ENCODE measurements around the gene RGPD3.

DNA sequence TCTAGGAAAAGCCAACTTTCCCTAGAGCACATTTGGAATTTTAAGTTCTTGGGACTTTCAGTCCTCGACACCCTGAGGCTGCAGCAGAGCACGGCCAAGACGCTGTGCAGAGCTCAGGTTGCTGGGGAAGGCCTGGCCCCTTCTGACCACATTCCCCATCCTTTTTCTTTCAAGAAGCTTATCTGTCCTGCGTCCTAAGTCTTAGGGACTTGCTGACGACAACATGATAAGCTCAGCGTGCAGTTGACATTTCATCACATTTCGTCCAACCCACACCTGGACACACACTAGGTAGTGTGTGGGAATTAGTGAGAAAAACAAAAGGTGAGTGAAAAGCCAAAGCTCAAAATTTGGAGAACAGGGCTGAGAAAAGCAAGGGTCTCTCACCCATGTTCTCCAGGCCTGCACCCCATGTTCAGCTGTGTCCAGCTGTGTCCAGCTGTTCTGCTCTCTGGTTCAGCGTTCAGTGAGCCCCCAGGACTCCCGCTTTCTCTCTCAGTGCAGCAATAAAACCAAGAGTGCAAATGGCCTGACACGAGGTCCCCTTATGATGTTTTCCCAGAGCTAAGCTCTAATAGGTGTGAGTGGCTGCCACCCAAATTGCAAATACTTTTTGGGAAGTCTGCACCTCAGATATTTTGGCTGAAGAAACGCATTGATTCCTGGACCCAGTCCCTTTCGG, 101.9 kb downstream of the RGPD3 start:
- TF ChIP-seq, protein P1, sequence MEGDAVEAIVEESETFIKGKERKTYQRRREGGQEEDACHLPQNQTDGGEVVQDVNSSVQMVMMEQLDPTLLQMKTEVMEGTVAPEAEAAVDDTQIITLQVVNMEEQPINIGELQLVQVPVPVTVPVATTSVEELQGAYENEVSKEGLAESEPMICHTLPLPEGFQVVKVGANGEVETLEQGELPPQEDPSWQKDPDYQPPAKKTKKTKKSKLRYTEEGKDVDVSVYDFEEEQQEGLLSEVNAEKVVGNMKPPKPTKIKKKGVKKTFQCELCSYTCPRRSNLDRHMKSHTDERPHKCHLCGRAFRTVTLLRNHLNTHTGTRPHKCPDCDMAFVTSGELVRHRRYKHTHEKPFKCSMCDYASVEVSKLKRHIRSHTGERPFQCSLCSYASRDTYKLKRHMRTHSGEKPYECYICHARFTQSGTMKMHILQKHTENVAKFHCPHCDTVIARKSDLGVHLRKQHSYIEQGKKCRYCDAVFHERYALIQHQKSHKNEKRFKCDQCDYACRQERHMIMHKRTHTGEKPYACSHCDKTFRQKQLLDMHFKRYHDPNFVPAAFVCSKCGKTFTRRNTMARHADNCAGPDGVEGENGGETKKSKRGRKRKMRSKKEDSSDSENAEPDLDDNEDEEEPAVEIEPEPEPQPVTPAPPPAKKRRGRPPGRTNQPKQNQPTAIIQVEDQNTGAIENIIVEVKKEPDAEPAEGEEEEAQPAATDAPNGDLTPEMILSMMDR (IDR thresholded peaks at IDR 0.05; ENCODE audit: poor library complexity), result no peak
- no peak for TF ChIP-seq EZH2 (IDR thresholded peaks at IDR 0.05; ENCODE audit: borderline replicate concordance)
